Measurements from ENCODE around the gene ADAMTS9.

The ADAMTS9 gene

GRCh38 chr3:64604313-64604712 lies 83.5 kb downstream of the ADAMTS9 start:
- Histone ChIP-seq H3F3A (ENCODE audit: insufficient read depth) (no peaks in the 10 kb centered on the region), H3K9me2 (replicated peaks; ENCODE audit: insufficient read depth, low read length) (no peaks in the 10 kb centered on the region), H3K36me3 (ENCODE audit: low read length) (no peaks in the 10 kb centered on the region), H4K20me1 (ENCODE audit: low read depth, low read length) (no peaks in the 10 kb centered on the region), H2AFZ (ENCODE audit: low read depth, low read length, severe bottlenecking) (no peak overlapping the region), H3K4me2 (ENCODE audit: low read depth, low read length, poor library complexity, severe bottlenecking) (no peak overlapping the region), H3K9me3 (ENCODE audit: insufficient read depth, low read length) (no peaks in the 10 kb centered on the region), H3K79me2 (ENCODE audit: insufficient read depth, low read length) (no peaks in the 10 kb centered on the region), H3K9ac (ENCODE audit: low read length) (no peak overlapping the region), H3K27ac (ENCODE audit: low read depth, low read length) (no peak overlapping the region), H3K4me3 (ENCODE audit: insufficient read depth, low read length, poor library complexity, severe bottlenecking) (no peak overlapping the region), H3K27me3 (ENCODE audit: low read length) (no peaks in the 10 kb centered on the region)
- TF ChIP-seq EZH2phosphoT487 (conservative IDR thresholded peaks at IDR 0.05; ENCODE audit: low read length) (no peak), CTCF (IDR thresholded peaks at IDR 0.05; ENCODE audit: insufficient read depth, low read length, poor library complexity, severe bottlenecking) (no peak)

- no peak overlapping the region for H3K4me3 ChIP-seq (ENCODE audit: insufficient read depth, low read length, poor library complexity, severe bottlenecking)
- H4K20me1 ChIP-seq (ENCODE audit: low read depth, low read length), result no peaks in the 10 kb centered on the region
- H3K9ac ChIP-seq (ENCODE audit: low read length), result no peak overlapping the region
- no peak overlapping the region for H3K27ac ChIP-seq (ENCODE audit: low read depth, low read length)
- no peaks in the 10 kb centered on the region for H3K79me2 ChIP-seq (ENCODE audit: insufficient read depth, low read length)
- H2AFZ ChIP-seq (ENCODE audit: low read depth, low read length, severe bottlenecking), result no peak overlapping the region
- no peaks in the 10 kb centered on the region for H3K9me2 ChIP-seq (replicated peaks; ENCODE audit: insufficient read depth, low read length)
- TF ChIP-seq CTCF (IDR thresholded peaks at IDR 0.05; ENCODE audit: insufficient read depth, low read length, poor library complexity, severe bottlenecking) (no peak), EZH2phosphoT487 (conservative IDR thresholded peaks at IDR 0.05; ENCODE audit: low read length) (no peak)
- no peaks in the 10 kb centered on the region for H3K9me3 ChIP-seq (ENCODE audit: insufficient read depth, low read length)
- H3F3A ChIP-seq (ENCODE audit: insufficient read depth), result no peaks in the 10 kb centered on the region
- no peaks in the 10 kb centered on the region for H3K27me3 ChIP-seq (ENCODE audit: low read length)
- H3K4me2 ChIP-seq (ENCODE audit: low read depth, low read length, poor library complexity, severe bottlenecking), result no peak overlapping the region
- no peaks in the 10 kb centered on the region for H3K36me3 ChIP-seq (ENCODE audit: low read length)
These were observed 86.0 kb downstream of the ADAMTS9 start for GRCh38 chr3:64601824-64602223.

- no peak overlapping the region for H3K4me2 ChIP-seq (ENCODE audit: low read depth, low read length, poor library complexity, severe bottlenecking)
- H3K27ac ChIP-seq (ENCODE audit: low read depth, low read length), result no peak overlapping the region
- H3K9ac ChIP-seq (ENCODE audit: low read length), result no peak overlapping the region
- no peaks in the 10 kb centered on the region for H3K9me2 ChIP-seq (replicated peaks; ENCODE audit: insufficient read depth, low read length)
- TF ChIP-seq CTCF (IDR thresholded peaks at IDR 0.05; ENCODE audit: insufficient read depth, low read length, poor library complexity, severe bottlenecking) (no peak), EZH2phosphoT487 (conservative IDR thresholded peaks at IDR 0.05; ENCODE audit: low read length) (no peak)
- H3K9me3 ChIP-seq (ENCODE audit: insufficient read depth, low read length), result no peaks in the 10 kb centered on the region
- no peak overlapping the region for H3K4me3 ChIP-seq (ENCODE audit: insufficient read depth, low read length, poor library complexity, severe bottlenecking)
- H3F3A ChIP-seq (ENCODE audit: insufficient read depth), result no peaks in the 10 kb centered on the region
- no peaks in the 10 kb centered on the region for H3K36me3 ChIP-seq (ENCODE audit: low read length)
- H2AFZ ChIP-seq (ENCODE audit: low read depth, low read length, severe bottlenecking), result no peak overlapping the region
- no peaks in the 10 kb centered on the region for H3K27me3 ChIP-seq (ENCODE audit: low read length)
- no peaks in the 10 kb centered on the region for H3K79me2 ChIP-seq (ENCODE audit: insufficient read depth, low read length)
- no peaks in the 10 kb centered on the region for H4K20me1 ChIP-seq (ENCODE audit: low read depth, low read length)
These were observed 87.4 kb downstream of the ADAMTS9 start for GRCh38 chr3:64600246-64600950.

Data from SU-DHL-6 (cell line).